OCI-LY1 (cell line): Measurements from ENCODE around the gene ARFGEF3.

Experiments used
- H2AFZ ChIP-seq: fragments of 200-600 bp; sonication (generic), shearing (Covaris generic); 2 replicates; pipeline ENCODE4 v1.6.0; 2014; ENCODE audit warnings: antibody characterized with exemption, mild to moderate bottlenecking, low read length
- H3F3A ChIP-seq: fragments of 200-600 bp; sonication (generic), shearing (Covaris generic); 2 replicates; pipeline ENCODE4 v1.6.0; 2014; ENCODE audit warnings: mild to moderate bottlenecking, antibody characterized with exemption, low read length, moderate library complexity; ENCODE audit not compliant: insufficient read depth
- H3K27ac ChIP-seq: fragments of 200-600 bp; sonication (generic); 2 replicates; pipeline ENCODE4 v1.5.1; 2014; ENCODE audit warnings: low read length, mixed run types, mild to moderate bottlenecking, low read depth; ENCODE audit not compliant: poor library complexity, severe bottlenecking
- H3K27me3 ChIP-seq: fragments of 200-600 bp; sonication (generic); 2 replicates; pipeline ENCODE4 v1.6.0; 2014; ENCODE audit warnings: antibody characterized with exemption, mild to moderate bottlenecking, low read length, moderate library complexity; ENCODE audit not compliant: insufficient read depth
- H3K36me3 ChIP-seq: fragments of 200-600 bp; sonication (generic); 2 replicates; pipeline ENCODE4 v1.6.1; 2014; ENCODE audit warnings: mild to moderate bottlenecking, antibody characterized with exemption, low read length, moderate library complexity, mixed read lengths; ENCODE audit not compliant: insufficient read depth
- H3K4me1 ChIP-seq: fragments of 200-600 bp; sonication (generic); 2 replicates; pipeline ENCODE4 v1.5.1; 2014; ENCODE audit warnings: mild to moderate bottlenecking, low read length, moderate library complexity; ENCODE audit not compliant: insufficient read depth, severe bottlenecking
- H3K4me2 ChIP-seq: fragments of 200-600 bp; sonication (generic), shearing (Covaris generic); 2 replicates; pipeline ENCODE4 v1.6.1; 2014; ENCODE audit warnings: low read length
- H3K4me3 ChIP-seq: fragments of 200-600 bp; sonication (generic); 2 replicates; pipeline ENCODE4 v1.5.1; 2014; ENCODE audit warnings: low read length, low read depth, mild to moderate bottlenecking, mixed read lengths; ENCODE audit not compliant: poor library complexity, severe bottlenecking
- H3K79me2 ChIP-seq: fragments of 200-600 bp; shearing (Covaris generic); 2 replicates; pipeline ENCODE4 v1.6.1; 2016; ENCODE audit warnings: mixed run types, low read length, mixed read lengths; ENCODE audit not compliant: insufficient read depth
- H3K9ac ChIP-seq: fragments of 200-600 bp; sonication (generic), shearing (Covaris generic); 2 replicates; pipeline ENCODE4 v1.6.1; 2014; ENCODE audit warnings: mild to moderate bottlenecking, low read length, mixed read lengths
- H3K9me2 ChIP-seq: fragments of 200-600 bp; sonication (generic), shearing (Covaris generic); 2 replicates; pipeline ENCODE4 v1.6.1; 2014; ENCODE audit warnings: low read depth, mild to moderate bottlenecking, low read length, mixed read lengths
- H3K9me3 ChIP-seq: fragments of 200-600 bp; shearing (Covaris generic); 2 replicates; pipeline ENCODE4 v1.6.1; 2014; ENCODE audit warnings: low read length, mixed read lengths
- H4K20me1 ChIP-seq: fragments of 200-600 bp; sonication (generic), shearing (Covaris generic); 2 replicates; pipeline ENCODE4 v1.6.0; 2016; ENCODE audit warnings: mild to moderate bottlenecking, low read length; ENCODE audit not compliant: insufficient read depth
- CTCF ChIP-seq: fragments of 200-600 bp; sonication (generic), shearing (Covaris generic); IDR thresholded peaks from 2 replicates; pipeline ENCODE4 v1.5.1; 2017; ENCODE audit warnings: mild to moderate bottlenecking, antibody characterized with exemption, low read length, moderate library complexity, mixed read lengths
- EZH2 ChIP-seq: fragments of 200-600 bp; sonication (generic), shearing (Covaris generic); IDR thresholded peaks from 2 replicates; pipeline ENCODE4 v1.8.0; 2017; ENCODE audit warnings: borderline replicate concordance, mixed run types, mild to moderate bottlenecking, antibody characterized with exemption, low read length, moderate library complexity, mixed read lengths

The ARFGEF3 gene

GRCh38 chr6:138336221-138336620 lies 174.5 kb downstream of the ARFGEF3 start:
- Histone ChIP-seq H3K27me3 (no peaks in the 10 kb centered on the region), H3K36me3 (no peaks in the 10 kb centered on the region), H4K20me1 (no peaks in the 10 kb centered on the region), H3K79me2 (no peaks in the 10 kb centered on the region), H3K4me2 (peak overlapping the region; percentile 14; the same call in 1 of the 2 replicates), H3K27ac (no peak overlapping the region), H3K9me3 (no peaks in the 10 kb centered on the region), H3K9me2 (no peaks in the 10 kb centered on the region), H3F3A (no peaks in the 10 kb centered on the region), H3K4me3 (no peak overlapping the region), H2AFZ (no peak overlapping the region), H3K4me1 (no peaks in the 10 kb centered on the region), H3K9ac (no peak overlapping the region)
- TF ChIP-seq CTCF (no peak), EZH2 (no peak)

GRCh38 chr6:138337076-138337475 lies 175.3 kb downstream of the ARFGEF3 start:
- Histone ChIP-seq H3K9me3 (no peaks in the 10 kb centered on the region), H2AFZ (no peak overlapping the region), H3F3A (no peaks in the 10 kb centered on the region), H4K20me1 (no peaks in the 10 kb centered on the region), H3K36me3 (no peaks in the 10 kb centered on the region), H3K27me3 (no peaks in the 10 kb centered on the region), H3K79me2 (no peaks in the 10 kb centered on the region), H3K4me3 (no peak overlapping the region), H3K9ac (no peak overlapping the region), H3K4me2 (no peak overlapping the region), H3K4me1 (no peaks in the 10 kb centered on the region), H3K27ac (no peak overlapping the region), H3K9me2 (no peaks in the 10 kb centered on the region)
- TF ChIP-seq EZH2 (no peak), CTCF (no peak)

- Histone ChIP-seq H3K79me2 (no peaks in the 10 kb centered on the region), H3K9me2 (no peaks in the 10 kb centered on the region), H3K36me3 (no peaks in the 10 kb centered on the region), H3K27ac (no peak overlapping the region), H3K4me3 (no peak overlapping the region), H2AFZ (no peak overlapping the region), H3K9me3 (no peaks in the 10 kb centered on the region), H3K4me2 (no peak overlapping the region), H3K4me1 (no peaks in the 10 kb centered on the region), H4K20me1 (no peaks in the 10 kb centered on the region), H3K9ac (no peak overlapping the region), H3F3A (no peaks in the 10 kb centered on the region), H3K27me3 (no peaks in the 10 kb centered on the region)
- no peak for TF ChIP-seq EZH2
- no peak for TF ChIP-seq CTCF
Observed at GRCh38 chr6:138339024-138339423, 177.3 kb downstream of the ARFGEF3 start.
